ENCODE data around the gene PHC2.
"Not testable (repeated sequence)": the region's sequence is repeated elsewhere in the genome, so short reads cannot be mapped to it uniquely, and the experiment has no call there.

The PHC2 gene

DNA sequence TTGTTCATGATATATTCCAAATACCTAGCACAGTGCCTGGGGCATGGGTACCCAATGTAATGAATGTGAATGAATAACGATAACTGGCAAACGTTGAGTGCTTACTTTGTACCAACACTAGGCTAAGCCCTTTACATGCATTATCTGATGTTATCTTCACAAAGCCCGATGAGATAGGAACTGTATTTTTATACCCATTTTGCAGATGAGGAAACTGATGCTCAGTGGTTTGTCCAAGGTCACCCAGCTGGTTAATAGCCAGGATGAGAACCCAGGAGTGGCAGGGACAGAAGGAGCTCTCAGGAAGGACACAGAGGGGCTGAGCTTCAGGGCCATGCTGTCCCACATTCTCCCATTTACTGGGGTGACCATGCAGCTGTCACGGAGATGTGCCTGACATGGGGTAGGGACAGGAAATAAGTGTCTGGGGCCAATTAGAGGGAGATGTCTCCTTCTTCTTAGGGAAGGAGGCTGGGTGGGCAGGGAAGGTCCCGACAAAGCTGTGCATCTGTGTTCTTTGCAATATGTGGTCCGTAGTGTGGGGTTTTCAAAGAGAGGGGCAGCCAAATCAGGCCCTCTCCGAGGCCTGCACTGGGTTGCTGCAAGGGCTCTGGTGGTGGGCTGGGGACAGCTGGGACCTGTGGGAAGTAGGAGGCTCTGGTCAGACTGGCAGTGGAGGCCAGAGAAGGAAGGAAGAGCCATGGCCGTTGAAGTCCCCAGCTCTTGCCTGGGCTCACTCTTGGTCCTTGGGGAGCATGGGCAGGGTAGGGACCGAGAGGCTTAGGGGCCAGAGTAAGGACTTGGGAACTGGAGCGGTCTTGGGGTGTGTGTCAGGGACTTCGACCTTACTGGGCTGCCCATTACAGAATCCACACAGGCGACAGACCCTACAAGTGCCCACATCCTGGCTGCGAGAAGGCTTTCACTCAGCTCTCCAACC lies 136.6 kb downstream of the PHC2 start:
- DNase-seq (ENCODE audit: low spot score): no peak

DNA sequence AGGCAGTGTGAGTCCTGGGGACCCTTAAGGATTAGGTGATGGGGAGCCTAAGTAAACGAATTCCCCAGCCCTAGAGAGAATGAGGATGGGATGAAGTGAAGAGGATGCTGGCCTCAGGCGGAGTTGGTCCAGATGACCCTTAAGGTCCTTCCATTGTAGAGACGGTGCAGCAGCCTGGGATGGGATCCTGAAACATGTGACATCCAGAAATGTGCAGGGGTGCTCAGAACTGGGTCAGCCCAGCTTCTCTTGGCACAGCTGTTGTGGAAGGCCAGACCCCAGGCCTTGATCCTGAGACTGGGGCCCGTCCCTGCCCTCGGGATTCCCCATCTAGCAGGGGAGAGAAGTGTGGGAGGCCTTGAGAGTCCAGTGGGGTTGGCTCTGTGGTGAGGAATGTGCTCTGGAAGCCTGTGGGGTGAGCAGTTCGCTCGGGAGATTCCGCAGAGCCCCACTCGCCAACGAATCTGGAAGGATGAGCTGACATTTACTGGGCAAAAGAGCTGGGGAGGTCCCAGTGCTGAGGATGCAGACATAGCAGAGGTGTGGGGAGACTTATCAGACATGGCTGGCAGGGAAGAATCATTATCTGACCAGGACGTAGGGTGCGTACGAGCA lies 138.1 kb downstream of the PHC2 start:
- no peak for DNase-seq (ENCODE audit: low spot score)

DNA sequence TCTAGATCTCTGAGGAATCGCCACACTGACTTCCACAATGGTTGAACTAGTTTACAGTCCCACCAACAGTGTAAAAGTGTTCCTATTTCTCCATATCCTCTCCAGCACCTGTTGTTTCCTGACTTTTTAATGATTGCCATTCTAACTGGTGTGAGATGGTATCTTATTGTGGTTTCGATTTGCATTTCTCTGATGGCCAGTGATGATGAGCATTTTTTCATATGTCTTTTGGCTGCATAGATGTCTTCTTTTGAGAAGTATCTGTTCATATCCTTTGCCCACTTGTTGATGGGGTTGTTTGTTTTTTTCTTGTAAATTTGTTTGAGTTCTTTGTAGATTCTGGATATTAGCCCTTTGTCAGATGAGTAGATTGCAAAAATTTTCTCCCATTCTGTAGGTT lies 140.3 kb downstream of the PHC2 start:
- DNase-seq (ENCODE audit: low spot score): not testable (repeated sequence)

DNA sequence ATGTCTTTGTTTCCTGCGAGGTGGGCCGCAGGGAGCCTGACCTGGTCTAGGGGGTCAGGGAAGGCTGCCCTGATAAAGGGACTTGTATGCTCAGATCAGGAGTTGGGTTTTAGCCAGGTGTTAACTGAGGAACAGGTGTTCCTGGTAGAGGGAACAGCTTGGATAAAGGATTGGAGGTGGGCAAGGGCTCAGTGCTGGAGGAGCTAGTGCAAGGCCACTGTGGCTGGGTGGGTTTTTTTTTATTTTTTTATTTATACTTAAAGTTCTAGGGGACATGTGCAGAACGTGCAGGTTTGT lies 141.1 kb downstream of the PHC2 start:
- DNase-seq (ENCODE audit: low spot score): no peak

DNA sequence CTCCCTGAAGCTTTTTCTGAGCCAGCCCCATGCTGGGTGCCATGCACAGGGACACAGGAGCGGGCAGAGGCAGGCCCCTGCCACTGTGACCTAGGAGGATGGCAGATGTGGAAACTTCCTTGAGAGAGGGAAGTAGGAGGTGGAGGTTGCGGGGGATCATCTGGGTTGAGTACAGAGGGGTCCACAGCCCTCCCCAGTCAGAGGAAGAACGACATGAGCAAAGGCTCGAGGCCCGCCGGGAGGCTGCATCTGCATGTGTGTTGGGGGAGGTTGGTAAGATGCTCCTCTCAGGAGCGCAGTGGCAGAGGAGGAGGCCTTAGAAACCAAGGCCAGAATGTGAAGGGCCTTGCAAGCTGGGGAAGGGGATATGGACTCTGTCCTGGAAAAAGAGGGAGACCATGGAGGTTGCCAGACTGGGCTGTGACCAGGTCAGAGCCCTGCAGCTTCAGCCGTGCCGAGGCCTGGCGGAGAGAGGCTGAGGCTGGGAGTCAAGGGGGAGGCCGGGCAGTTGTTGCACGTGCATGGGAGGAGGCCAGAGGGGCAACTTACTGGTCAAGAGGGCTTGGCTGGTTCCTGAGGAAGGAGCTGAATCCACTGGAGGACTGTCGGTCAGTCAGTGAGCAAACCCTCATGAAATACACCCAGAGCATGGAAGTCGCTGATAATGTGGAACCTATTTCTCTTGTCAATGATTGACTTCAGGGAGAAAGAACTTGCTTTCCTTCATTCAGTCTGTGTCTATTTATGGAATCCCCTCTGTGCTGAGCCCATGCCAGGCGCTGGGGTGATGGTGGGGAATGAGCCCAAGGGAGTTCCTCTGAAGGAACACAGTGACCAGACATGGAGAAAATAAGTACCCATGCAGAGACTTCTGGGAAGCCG lies 141.7 kb downstream of the PHC2 start:
- DNase-seq (ENCODE audit: low spot score): no peak

DNA sequence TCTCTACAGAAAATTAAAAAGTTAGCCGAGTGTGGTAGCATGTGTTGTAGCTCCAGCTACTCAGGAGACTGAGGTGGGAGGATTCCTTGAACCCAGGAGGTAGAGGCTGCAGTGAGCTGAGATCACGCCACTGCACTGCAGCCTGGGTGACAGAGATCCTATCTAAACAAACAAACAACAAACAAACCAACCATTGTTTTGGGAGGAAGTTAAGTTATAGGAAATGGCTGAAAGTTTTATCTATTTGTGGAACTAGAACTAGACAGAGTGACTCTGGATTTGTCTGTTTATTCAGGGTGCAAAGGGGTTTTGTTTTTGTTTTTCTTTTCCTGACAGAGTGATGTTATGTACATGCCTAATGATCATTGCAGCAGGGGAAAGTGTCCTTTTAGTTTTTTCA lies 143.6 kb downstream of the PHC2 start:
- DNase-seq (ENCODE audit: low spot score): no peak

DNA sequence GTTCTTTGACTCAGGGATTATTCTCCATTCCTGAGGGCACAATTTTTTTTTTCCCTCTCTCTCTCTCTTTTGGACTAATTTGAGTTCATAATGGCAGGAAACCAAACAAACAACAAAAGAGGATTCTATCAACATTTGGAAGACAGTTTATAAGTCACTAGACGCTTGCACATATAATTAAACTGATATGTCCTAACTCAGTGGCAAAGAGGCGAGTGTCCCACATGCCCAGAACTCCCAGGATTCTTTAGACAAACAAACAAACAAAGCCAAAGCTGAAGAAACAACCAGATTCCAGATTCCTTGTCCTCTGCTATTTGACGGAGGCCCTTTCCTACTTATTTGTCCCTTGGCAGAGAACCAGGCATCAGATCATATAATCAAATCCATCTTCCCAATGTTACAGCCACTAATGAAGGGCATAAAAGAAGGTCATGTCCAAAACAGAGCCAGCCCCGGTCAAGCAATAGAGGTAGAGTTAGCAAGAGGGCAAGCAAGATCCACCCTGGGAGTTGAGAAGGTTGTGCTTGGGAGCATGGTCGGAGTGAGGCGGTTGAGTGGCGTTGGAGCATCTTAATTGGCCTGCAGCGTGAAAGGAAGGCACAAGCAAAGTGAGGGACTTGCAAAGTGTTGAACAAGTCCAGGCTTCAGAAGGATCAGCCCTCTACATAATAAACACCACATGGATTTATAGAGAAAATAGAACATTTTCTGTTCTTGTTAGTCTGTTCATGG lies 144.3 kb downstream of the PHC2 start:
- DNase-seq (ENCODE audit: low spot score): no peak

DNA sequence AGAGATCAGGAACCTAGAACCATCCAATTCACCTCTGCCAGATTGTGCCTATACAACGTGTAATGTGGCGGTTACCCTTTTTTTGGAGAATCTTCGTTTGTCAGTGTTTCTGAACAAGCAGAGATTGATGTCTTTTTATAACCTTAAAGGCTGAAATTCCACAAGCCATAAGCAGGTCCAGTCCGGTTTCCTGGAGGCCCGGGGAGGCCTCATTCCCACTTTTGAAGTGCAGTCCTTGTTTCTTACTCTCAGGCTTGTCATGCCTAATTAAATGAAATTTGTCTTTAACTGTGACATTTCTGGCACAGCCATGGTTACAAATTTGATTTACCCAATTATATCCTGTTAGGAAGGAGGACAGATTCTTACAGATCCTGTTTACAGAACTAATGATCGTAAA lies 146.8 kb downstream of the PHC2 start:
- no peak for DNase-seq (ENCODE audit: low spot score)

DNA sequence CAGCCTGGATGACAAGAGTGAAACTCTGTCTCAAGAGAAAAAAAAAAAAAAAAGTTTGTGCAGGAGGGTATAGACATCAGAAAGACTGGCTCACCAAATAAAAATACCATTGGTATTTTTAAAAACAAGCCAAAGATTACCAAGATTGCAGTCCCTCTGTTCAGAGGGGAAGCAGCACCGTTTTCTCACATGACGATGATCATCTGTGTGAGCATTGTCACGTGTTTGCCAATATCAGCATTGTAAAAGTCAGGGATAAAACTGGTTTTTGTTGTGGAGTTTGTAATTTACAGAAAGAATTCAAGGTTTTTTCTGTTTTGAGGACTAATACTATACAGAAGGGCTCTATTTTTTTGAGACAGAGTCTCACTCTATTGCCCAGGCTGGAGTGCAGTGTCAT lies 148.1 kb downstream of the PHC2 start:
- no peak for DNase-seq (ENCODE audit: low spot score)

DNA sequence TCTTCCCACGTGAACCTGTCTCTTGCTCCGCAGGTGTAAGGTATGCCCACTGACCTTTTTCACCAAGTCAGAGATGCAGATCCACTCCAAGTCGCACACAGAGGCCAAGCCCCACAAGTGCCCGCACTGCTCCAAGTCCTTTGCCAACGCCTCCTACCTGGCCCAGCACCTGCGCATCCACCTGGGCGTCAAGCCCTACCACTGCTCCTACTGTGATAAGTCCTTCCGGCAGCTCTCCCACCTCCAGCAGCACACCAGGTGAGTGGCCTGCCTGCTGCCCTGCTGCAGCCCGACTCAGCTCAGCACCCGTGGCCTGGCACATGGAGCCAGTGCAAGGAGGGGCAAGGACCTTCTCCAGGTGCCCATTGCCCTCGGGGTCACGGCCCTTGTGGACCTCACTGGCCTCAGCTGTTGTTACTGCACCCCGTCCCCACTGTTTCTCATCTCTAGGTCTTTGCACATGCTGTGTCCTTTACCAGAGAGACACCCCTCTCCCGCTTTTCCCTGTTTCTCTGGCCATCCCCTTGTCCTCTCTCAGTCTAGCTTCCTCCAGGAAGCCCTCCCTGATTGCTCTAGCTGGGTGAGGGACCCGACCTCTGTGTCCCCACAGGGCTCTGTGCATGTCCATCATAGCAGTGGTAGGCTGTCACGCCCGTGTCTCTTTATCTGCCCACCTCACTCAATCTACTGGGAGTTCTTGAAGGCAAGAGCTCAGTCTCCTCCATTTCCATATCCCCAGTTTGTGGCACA lies 149.2 kb downstream of the PHC2 start:
- DNase-seq (ENCODE audit: low spot score): no peak

DNA sequence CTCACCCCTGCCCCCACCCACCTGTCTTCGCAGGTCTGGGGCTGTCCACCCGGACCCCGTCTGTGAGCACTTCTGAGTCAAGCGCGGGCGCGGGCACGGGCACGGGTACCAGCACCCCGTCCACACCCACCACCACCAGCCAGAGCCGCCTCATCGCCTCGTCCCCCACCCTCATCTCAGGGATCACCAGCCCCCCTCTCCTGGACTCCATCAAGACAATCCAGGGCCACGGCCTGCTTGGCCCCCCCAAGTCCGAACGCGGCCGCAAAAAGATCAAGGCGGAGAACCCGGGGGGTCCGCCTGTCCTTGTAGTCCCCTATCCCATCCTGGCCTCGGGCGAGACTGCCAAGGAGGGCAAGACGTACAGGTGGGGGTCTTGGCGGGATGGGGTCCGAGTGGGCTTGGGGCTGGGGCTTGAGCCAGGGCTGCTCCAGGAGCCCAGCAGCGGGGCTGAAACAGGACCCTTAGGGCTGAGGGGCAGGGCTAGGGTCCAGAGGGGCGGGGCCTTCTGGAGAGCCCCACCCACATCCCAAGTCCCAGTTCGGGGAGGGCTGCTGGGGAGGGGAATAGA lies 150.7 kb downstream of the PHC2 start:
- DNase-seq (ENCODE audit: low spot score): no peak

DNA sequence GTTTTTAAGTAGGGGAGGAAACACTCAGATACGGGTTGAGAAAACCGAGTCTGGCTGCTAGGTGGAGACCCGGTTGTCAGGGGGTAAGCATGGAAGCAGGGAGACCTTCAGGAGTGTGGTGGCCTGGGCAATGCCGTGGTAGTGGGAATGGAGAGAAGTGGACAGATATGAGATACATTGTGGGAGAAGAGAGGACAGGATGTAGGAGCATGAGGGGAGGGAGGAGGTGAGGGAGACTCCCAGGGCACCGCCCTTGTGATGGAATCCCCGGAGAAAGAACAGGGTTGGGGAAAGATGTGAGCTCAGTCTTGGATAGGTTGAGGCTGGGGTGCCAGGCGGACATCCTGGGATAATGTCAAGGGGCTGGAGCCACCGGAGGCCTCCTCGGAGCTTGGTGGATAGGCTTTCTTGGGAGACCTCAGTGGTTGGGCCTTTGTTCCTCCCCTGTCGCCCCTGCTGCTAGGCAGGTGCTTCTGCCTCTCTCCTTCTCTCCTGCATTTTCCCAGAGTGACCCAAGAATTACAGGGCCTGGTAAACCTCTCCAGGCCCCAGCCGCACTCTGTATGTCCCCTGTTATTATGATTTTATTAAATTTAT lies 153.3 kb downstream of the PHC2 start:
- DNase-seq (ENCODE audit: low spot score): no peak

DNA sequence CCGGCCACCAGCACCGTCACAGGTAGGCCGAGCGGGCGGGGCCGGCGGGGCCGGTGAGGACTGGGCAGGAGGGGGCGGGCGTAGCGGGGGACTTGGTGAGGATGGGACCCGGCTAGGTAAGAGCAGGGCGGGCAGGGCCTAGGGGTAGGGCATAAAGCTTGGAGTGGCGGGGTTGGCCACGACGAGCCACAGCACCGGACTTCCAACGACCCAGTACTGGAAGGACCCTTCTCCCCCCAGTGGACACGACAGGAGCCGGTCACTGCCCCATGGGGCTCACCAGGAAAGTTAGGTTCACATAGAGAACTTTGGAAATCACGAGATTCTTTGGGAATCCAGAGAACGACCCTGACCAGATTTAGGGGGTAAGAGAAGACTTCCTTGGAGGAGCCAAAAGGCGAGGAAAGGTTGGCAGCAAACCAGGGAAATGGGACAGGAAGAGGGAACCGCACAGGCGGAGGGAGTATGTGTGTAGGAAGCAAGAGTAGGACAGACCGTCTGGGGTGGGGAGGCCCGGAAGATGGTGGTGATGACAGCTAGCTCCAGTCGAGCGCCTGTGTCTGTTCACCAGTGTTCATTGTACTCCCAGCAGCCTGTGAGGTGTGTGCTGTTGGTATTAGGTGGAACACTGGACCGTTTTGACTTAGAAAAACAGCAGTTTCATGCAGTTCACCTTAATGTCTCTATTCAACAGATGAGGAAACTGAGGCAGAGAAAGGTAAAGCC lies 154.2 kb downstream of the PHC2 start:
- DNase-seq (ENCODE audit: low spot score): no peak

DNA sequence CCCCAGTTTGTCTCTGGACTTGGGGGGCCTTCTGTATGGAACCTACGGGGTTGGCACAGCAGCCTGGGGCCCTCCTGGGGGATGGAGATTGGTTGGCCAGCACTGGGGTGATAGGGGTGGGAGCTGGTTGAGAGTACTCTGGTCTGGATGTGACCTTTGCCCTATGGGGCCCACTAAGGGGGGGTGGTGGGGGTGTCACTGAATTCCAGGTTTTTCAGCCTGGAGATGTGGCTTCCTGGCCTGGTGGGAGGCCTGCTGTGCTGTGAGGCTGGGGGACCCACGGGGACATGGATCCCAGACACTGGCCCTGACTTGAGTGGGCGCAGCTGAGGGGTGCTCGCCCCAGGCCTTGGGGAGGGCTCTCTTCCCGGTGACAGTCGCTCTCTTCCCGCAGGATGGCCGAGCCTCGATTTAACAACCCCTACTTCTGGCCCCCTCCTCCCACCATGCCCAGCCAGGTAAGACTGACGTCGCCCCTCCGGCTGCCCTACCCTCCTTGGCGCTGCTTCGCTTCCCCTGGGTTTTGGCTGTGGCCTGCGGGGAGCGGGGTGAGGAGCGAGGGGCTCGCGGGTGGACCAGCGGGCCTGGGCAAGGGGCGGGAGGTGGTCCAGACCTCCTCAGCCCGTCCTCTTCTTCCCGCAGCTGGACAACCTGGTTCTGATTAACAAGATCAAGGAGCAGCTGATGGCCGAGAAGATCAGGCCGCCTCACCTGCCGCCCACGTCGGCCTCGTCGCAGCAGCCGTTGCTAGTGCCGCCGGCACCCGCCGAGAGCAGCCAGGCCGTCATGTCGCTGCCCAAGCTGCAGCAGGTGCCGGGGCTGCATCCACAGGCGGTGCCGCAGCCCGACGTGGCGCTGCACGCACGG lies 155.0 kb downstream of the PHC2 start:
- no peak for DNase-seq (ENCODE audit: low spot score)

DNA sequence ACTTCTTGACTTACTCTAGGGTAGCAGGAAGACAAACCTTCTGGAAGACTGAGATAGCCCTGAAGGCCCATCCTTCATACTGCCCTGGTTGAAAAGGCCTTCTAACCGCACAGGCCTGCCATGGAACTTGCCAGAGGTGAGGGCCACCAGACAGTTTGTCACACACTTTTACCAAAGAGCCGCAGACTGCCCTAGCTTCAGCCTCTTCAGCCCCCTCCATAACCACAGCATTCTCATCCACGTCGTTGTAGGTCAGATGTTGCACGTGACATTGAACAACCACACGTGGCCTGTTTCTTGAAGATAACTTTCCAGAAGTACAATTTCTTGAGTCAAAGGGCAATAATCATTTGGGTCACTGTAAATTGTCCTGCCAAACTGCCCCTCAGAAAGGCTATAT lies 155.7 kb downstream of the PHC2 start:
- no peak for DNase-seq (ENCODE audit: low spot score)

DNA sequence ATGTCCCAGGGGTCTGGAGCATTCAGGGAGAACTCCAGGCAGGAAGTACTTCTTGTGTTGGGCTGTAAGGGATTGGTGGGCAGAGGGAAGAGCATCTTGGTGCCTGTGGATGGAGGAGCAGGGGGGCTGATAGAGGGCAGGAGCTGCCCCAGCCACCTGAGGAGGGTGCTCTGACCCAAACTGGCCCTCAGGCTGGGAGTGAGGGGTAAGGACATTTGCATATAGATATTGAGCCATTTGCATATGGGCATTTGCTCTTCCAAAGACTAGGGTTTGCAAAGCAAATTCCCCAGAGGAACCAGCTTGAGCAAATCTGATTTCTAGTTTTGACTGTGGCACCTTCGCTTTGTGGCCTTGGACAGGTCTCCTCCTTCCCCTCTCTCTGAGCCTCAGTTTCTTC lies 156.4 kb downstream of the PHC2 start:
- DNase-seq (ENCODE audit: low spot score): no peak

DNA sequence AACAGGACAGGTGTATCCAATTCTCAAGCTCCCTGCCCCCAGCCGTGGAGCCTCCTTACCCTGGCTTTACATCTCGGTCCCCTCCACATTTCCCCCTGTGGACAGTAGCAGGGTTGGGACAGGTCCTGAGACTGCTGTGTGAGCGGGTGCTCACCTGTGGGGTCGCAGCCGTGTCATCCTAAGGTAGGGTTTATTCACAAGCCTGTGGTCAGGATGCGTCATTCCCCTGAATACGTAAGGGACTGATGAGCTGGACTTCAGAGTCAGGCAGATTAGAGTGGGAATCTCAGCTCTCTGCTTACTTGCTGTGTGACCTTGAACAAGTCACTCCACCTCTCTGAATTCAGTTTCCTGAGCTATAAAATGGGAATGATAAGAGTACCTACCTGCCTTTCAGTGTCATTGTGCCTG lies 156.9 kb downstream of the PHC2 start:
- no peak for DNase-seq (ENCODE audit: low spot score)
